ENCODE results near the gene ZNF524.
A peak's percentile ranks its signal among the peaks of the same experiment; 100 is the strongest.

ZNF524 gene

DNA sequence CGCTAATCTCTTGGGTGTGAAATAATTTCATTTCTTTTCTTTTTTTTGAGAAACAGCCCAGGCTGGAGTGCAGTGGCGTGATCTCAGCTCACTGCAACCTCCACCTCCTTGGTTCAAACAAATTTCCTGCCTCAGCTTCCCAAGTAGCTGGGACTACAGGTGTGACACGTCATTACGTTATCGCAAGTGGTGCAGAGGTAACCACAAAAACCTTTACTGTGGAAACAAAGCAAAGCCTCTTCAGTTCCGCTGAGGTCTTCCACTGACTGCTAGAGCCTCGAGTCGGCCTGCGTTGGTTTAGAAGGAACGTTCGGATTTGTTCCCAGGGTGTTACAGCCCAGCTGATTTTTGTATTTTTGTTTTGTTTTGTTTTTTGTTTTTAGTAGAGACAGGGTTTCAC, 26.3 kb downstream of the ZNF524 start:
- H3K27ac ChIP-seq, result no peak overlapping the region
- H3K4me3 ChIP-seq, result no peak overlapping the region
- TF ChIP-seq, protein P1, sequence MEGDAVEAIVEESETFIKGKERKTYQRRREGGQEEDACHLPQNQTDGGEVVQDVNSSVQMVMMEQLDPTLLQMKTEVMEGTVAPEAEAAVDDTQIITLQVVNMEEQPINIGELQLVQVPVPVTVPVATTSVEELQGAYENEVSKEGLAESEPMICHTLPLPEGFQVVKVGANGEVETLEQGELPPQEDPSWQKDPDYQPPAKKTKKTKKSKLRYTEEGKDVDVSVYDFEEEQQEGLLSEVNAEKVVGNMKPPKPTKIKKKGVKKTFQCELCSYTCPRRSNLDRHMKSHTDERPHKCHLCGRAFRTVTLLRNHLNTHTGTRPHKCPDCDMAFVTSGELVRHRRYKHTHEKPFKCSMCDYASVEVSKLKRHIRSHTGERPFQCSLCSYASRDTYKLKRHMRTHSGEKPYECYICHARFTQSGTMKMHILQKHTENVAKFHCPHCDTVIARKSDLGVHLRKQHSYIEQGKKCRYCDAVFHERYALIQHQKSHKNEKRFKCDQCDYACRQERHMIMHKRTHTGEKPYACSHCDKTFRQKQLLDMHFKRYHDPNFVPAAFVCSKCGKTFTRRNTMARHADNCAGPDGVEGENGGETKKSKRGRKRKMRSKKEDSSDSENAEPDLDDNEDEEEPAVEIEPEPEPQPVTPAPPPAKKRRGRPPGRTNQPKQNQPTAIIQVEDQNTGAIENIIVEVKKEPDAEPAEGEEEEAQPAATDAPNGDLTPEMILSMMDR (IDR thresholded peaks at IDR 0.05), result no peak
- DNase-seq (ENCODE audit: low spot score), result no peak

DNA sequence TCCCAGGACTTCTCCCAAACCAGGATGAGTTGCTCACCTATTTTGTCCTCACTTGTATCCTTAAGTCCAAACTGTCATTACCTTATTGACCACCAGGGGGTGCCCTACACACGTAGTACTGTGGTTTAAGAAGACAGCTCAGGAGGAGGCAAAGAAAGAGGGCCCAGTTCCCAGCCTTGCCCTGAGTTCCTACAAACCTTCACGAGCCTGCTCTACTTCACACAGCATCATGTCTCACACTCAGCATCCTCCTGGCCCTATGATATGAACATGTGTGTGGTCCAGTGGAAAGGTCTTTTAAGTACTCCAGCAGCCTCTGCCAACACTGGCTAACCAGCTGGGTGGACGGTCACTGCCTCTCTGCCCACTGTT, 32.4 kb downstream of the ZNF524 start:
- peak; percentile 88 for DNase-seq (ENCODE audit: low spot score)
- Histone ChIP-seq H3K4me3 (no peak overlapping the region), H3K27ac (peak overlapping the region in 1 of 2 donors; percentile 52)
- TF ChIP-seq, protein P1 (IDR thresholded peaks at IDR 0.05), result peak; percentile 81

DNA sequence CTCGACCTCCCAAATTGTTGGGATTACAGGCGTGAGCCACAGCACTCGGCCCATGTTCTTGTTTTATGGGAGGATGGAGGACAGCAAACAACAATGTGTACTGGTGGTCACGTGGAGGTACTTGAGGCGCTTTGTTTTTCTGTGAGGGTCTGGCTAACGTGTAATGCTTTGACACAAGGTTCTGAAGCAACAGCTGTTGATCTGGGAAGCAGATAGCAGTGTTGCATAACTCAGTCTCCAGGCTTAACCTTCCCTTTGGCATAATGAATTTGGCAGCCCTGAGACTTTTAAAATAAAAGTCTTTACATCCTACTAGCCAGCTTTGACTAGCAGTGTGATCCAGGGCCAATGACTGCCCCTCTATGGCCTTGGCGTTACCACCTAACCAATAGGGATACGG, 33.8 kb downstream of the ZNF524 start:
- TF ChIP-seq, protein P1 (IDR thresholded peaks at IDR 0.05), result no peak
- DNase-seq (ENCODE audit: low spot score), result no peak
- H3K4me3 ChIP-seq, result no peak overlapping the region
- H3K27ac ChIP-seq, result no peak overlapping the region

DNA sequence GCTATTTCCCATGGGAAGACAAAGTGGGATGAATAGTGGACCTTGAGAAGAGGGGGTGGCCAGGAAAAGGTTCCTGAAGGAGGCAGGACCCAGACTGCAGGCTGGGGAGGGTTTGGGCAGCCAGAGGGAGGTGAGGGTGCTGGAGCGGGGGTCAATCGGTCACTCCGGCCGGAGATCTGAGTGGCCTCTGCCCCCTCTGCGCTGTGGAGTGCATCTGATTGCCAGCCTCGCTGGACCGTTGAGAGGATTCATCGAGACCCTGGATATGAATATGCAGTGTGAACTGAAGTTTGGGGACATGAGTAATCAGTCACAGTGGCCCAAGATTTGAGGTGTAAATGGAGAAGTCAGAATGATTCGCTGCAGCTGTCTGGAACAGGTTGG, 35.2 kb downstream of the ZNF524 start:
- H3K27ac ChIP-seq, result peak overlapping the region; percentile 98
- peak overlapping the region; percentile 87 for H3K4me3 ChIP-seq
- TF ChIP-seq, protein P1 (IDR thresholded peaks at IDR 0.05), result no peak
- peak; percentile 70 for DNase-seq (ENCODE audit: low spot score)

DNA sequence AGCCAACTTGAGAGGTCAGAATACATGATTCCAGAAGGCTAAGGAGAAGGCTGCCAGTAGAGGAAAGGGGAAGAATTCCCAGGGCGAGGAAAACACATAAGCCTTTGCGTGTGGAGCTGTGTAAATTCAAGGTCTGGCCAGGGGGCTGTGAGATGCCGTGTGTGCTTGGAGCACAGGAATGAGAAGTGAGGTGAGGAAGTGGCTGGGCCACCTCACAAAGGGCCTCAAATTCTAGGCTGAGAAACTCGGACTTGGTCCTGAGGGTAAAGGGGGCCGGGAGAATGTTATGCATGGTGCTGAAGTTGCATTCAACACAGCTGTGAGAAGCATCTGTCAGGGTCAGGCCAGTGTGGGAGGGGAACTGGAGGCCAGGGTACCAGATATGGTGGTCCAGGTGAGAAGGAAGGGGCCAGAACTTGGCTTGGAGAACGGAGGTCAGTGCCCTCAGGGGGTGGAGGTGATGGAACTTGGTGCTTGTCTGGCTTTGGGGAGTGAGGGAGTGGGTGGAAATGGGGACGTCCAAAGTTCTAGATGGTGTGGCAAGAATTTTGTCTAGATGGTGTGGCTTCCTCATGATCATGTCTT, 35.9 kb downstream of the ZNF524 start:
- Histone ChIP-seq H3K27ac (peak overlapping the region; percentile 98), H3K4me3 (peak overlapping the region; percentile 87)
- no peak for DNase-seq (ENCODE audit: low spot score)
- TF ChIP-seq, protein P1 (IDR thresholded peaks at IDR 0.05), result no peak

DNA sequence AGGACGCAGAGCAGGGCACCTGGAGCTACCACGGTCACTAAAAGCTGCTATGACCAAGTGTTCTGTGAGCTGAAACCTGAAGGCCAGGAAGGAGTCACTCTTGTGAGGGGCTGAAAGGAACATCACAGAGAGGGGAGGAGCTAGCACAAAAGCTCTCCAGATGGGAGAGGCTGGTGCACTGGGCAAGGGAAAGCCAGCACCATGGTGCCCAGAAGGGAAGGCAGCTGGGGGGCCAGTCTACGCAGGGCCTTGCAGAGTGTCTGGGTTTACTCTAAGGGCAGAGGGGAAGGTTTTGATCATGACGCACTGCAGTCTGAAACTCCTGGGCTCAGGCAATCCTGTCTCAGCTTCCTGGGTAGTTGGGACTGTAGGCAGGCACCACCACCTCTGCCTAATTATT, 36.6 kb downstream of the ZNF524 start:
- Histone ChIP-seq H3K27ac (peak overlapping the region in 1 of 2 donors; percentile 98), H3K4me3 (peak overlapping the region; percentile 87)
- peak; percentile 69 for DNase-seq (ENCODE audit: low spot score)
- TF ChIP-seq, protein P1 (IDR thresholded peaks at IDR 0.05), result no peak

DNA sequence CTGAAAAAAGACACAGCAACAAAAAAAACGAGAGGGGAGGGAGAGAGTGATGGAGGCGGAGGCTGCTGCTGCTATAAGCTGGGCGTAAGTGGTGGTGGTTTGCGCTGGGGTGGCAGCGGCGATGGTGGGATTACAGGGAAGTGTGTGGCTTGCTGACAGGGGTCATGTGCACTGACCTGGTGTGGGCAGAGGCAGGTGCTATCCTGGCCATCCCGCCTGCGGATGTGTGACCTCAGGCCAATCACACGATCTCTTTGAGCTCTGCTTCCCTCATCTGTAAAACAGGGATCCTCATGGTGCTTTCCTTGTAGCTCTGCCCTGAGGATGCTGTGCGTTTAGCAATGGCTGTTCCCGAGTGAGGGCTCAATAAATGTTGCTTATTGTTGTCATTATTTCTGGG, 37.4 kb downstream of the ZNF524 start:
- TF ChIP-seq, protein P1 (IDR thresholded peaks at IDR 0.05), result no peak
- DNase-seq (ENCODE audit: low spot score), result no peak
- Histone ChIP-seq H3K27ac (no peak overlapping the region), H3K4me3 (no peak overlapping the region)

Data from coronary artery (tissue), 2 donors.